ENCODE data around the gene PLXNB2.

The PLXNB2 gene

GRCh38 chr22:50318356-50318697, 10.9 kb upstream of the PLXNB2 start:
- ATAC-seq: no peak
- TF ChIP-seq ESRRG (CRISPR knock-in tag; IDR thresholded peaks at IDR 0.05) (no peak), ZFP30 (CRISPR knock-in tag; IDR thresholded peaks at IDR 0.05) (no peak), OSR1 (CRISPR knock-in tag; IDR thresholded peaks at IDR 0.05) (no peak), ZNF8 (CRISPR knock-in tag; IDR thresholded peaks at IDR 0.05) (no peak), CSRNP3 (CRISPR knock-in tag; IDR thresholded peaks at IDR 0.05) (no peak), GLIS3 (CRISPR knock-in tag; IDR thresholded peaks at IDR 0.05) (no peak), BACH2 (CRISPR knock-in tag; IDR thresholded peaks at IDR 0.05; ENCODE audit: borderline replicate concordance) (no peak), PPARA (CRISPR knock-in tag; IDR thresholded peaks at IDR 0.05; ENCODE audit: borderline replicate concordance) (no peak)
- TF ChIP-seq, protein P1, sequence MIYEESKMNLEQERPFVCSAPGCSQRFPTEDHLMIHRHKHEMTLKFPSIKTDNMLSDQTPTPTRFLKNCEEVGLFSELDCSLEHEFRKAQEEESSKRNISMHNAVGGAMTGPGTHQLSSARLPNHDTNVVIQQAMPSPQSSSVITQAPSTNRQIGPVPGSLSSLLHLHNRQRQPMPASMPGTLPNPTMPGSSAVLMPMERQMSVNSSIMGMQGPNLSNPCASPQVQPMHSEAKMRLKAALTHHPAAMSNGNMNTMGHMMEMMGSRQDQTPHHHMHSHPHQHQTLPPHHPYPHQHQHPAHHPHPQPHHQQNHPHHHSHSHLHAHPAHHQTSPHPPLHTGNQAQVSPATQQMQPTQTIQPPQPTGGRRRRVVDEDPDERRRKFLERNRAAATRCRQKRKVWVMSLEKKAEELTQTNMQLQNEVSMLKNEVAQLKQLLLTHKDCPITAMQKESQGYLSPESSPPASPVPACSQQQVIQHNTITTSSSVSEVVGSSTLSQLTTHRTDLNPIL (CRISPR knock-in tag; IDR thresholded peaks at IDR 0.05; ENCODE audit: low read depth): no peak
- TF ChIP-seq, protein P2, sequence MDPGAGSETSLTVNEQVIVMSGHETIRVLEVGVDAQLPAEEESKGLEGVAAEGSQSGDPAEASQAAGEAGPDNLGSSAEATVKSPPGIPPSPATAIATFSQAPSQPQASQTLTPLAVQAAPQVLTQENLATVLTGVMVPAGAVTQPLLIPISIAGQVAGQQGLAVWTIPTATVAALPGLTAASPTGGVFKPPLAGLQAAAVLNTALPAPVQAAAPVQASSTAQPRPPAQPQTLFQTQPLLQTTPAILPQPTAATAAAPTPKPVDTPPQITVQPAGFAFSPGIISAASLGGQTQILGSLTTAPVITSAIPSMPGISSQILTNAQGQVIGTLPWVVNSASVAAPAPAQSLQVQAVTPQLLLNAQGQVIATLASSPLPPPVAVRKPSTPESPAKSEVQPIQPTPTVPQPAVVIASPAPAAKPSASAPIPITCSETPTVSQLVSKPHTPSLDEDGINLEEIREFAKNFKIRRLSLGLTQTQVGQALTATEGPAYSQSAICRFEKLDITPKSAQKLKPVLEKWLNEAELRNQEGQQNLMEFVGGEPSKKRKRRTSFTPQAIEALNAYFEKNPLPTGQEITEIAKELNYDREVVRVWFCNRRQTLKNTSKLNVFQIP (CRISPR knock-in tag; IDR thresholded peaks at IDR 0.05; ENCODE audit: borderline replicate concordance, low read depth): no peak

- TF ChIP-seq, protein P3, sequence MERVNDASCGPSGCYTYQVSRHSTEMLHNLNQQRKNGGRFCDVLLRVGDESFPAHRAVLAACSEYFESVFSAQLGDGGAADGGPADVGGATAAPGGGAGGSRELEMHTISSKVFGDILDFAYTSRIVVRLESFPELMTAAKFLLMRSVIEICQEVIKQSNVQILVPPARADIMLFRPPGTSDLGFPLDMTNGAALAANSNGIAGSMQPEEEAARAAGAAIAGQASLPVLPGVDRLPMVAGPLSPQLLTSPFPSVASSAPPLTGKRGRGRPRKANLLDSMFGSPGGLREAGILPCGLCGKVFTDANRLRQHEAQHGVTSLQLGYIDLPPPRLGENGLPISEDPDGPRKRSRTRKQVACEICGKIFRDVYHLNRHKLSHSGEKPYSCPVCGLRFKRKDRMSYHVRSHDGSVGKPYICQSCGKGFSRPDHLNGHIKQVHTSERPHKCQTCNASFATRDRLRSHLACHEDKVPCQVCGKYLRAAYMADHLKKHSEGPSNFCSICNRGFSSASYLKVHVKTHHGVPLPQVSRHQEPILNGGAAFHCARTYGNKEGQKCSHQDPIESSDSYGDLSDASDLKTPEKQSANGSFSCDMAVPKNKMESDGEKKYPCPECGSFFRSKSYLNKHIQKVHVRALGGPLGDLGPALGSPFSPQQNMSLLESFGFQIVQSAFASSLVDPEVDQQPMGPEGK (CRISPR knock-in tag; IDR thresholded peaks at IDR 0.05; ENCODE audit: borderline replicate concordance): no peak
- no peak for TF ChIP-seq TCF4 (CRISPR knock-in tag; IDR thresholded peaks at IDR 0.05; ENCODE audit: borderline replicate concordance)
- TF ChIP-seq, protein P4, sequence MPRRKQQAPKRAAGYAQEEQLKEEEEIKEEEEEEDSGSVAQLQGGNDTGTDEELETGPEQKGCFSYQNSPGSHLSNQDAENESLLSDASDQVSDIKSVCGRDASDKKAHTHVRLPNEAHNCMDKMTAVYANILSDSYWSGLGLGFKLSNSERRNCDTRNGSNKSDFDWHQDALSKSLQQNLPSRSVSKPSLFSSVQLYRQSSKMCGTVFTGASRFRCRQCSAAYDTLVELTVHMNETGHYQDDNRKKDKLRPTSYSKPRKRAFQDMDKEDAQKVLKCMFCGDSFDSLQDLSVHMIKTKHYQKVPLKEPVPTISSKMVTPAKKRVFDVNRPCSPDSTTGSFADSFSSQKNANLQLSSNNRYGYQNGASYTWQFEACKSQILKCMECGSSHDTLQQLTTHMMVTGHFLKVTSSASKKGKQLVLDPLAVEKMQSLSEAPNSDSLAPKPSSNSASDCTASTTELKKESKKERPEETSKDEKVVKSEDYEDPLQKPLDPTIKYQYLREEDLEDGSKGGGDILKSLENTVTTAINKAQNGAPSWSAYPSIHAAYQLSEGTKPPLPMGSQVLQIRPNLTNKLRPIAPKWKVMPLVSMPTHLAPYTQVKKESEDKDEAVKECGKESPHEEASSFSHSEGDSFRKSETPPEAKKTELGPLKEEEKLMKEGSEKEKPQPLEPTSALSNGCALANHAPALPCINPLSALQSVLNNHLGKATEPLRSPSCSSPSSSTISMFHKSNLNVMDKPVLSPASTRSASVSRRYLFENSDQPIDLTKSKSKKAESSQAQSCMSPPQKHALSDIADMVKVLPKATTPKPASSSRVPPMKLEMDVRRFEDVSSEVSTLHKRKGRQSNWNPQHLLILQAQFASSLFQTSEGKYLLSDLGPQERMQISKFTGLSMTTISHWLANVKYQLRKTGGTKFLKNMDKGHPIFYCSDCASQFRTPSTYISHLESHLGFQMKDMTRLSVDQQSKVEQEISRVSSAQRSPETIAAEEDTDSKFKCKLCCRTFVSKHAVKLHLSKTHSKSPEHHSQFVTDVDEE (CRISPR knock-in tag; IDR thresholded peaks at IDR 0.05): no peak
- TF ChIP-seq ZFP3 (CRISPR knock-in tag; IDR thresholded peaks at IDR 0.05): no peak
- no peak for TF ChIP-seq PPARA (CRISPR knock-in tag; IDR thresholded peaks at IDR 0.05; ENCODE audit: borderline replicate concordance)
- TF ChIP-seq ISL1 (CRISPR knock-in tag; IDR thresholded peaks at IDR 0.05): no peak
- TF ChIP-seq TOX (CRISPR knock-in tag; IDR thresholded peaks at IDR 0.05; ENCODE audit: borderline replicate concordance): no peak
- TF ChIP-seq CSDC2 (CRISPR knock-in tag; IDR thresholded peaks at IDR 0.05): no peak
- no peak for TF ChIP-seq OSR1 (CRISPR knock-in tag; IDR thresholded peaks at IDR 0.05)
- TF ChIP-seq, protein P1 (CRISPR knock-in tag; IDR thresholded peaks at IDR 0.05; ENCODE audit: low read depth): no peak
- TF ChIP-seq CSRNP3 (CRISPR knock-in tag; IDR thresholded peaks at IDR 0.05): no peak
- no peak for TF ChIP-seq ZNF8 (CRISPR knock-in tag; IDR thresholded peaks at IDR 0.05)
- TF ChIP-seq ESRRG (CRISPR knock-in tag; IDR thresholded peaks at IDR 0.05): no peak
- TF ChIP-seq RARB (CRISPR knock-in tag; IDR thresholded peaks at IDR 0.05): no peak
- ATAC-seq: no peak
These were observed 10.2 kb upstream of the PLXNB2 start for GRCh38 chr22:50317674-50318073.
